ENCODE results near the gene ACSF2. TPM values are rescaled to one million over a fixed set of nuclear protein-coding genes. Genes with fewer than 3 reads are reported as not detected.

The ACSF2 gene
- total and polyA plus RNA-seq, 2 of the 13 experiments (the other 11 are each of a cell fraction or from before 2014, with no cell fraction given), result 87.3 to 109 TPM

- TF ChIP-seq ZNF687 (CRISPR knock-in tag; IDR thresholded peaks at IDR 0.05) (no peak), BRCA1 (CRISPR knock-in tag; IDR thresholded peaks at IDR 0.05) (no peak), SKI (IDR thresholded peaks at IDR 0.05; ENCODE audit: partially characterized antibody) (peak; percentile 14), RXRA (CRISPR knock-in tag; IDR thresholded peaks at IDR 0.05) (no peak), ETV5 (CRISPR knock-in tag; IDR thresholded peaks at IDR 0.05; ENCODE audit: borderline replicate concordance) (no peak), HMGA1 (CRISPR knock-in tag; conservative IDR thresholded peaks at IDR 0.05) (no peak), IKZF1 (IDR thresholded peaks at IDR 0.05) (no peak), NBN (conservative IDR thresholded peaks at IDR 0.05) (no peak), ZNF7 (CRISPR knock-in tag; IDR thresholded peaks at IDR 0.05) (peak; percentile 47; the same call in 1 of the 2 replicates), HOXA9 (CRISPR knock-in tag; IDR thresholded peaks at IDR 0.05; ENCODE audit: borderline replicate concordance) (no peak), TOPORS (CRISPR knock-in tag; IDR thresholded peaks at IDR 0.05) (no peak), GATAD2A (CRISPR knock-in tag; IDR thresholded peaks at IDR 0.05) (peak; percentile 84), ZSCAN30 (CRISPR knock-in tag; IDR thresholded peaks at IDR 0.05) (no peak), FOXP1 (IDR thresholded peaks at IDR 0.05) (no peak), FOXP1 (CRISPR knock-in tag; IDR thresholded peaks at IDR 0.05) (peak; percentile 78), KDM6A (CRISPR knock-in tag; IDR thresholded peaks at IDR 0.05; ENCODE audit: low read depth) (0 out of 2 replicates have a peak, but pooled peaks have one; percentile 31), ZNF20 (CRISPR knock-in tag; IDR thresholded peaks at IDR 0.05) (no peak), HDAC1 (CRISPR knock-in tag; IDR thresholded peaks at IDR 0.05) (peak; percentile 46; the same call in 1 of the 2 replicates), ZNF207 (IDR thresholded peaks at IDR 0.05; ENCODE audit: borderline replicate concordance) (no peak), ZNF644 (CRISPR knock-in tag; IDR thresholded peaks at IDR 0.05; ENCODE audit: low read depth) (0 out of 2 replicates have a peak, but pooled peaks have one; percentile 41), DBP (CRISPR knock-in tag; IDR thresholded peaks at IDR 0.05; ENCODE audit: not compliant biosample characterization) (no peak), TFAP4 (IDR thresholded peaks at IDR 0.05; ENCODE audit: borderline replicate concordance, low read depth) (no peak), GPBP1L1 (CRISPR knock-in tag; IDR thresholded peaks at IDR 0.05) (no peak), FOXO1 (CRISPR knock-in tag; IDR thresholded peaks at IDR 0.05) (peak; percentile 18; the same call in 1 of the 2 replicates), ELF3 (CRISPR knock-in tag; IDR thresholded peaks at IDR 0.05) (peak; percentile 71), FOXK1 (CRISPR knock-in tag; IDR thresholded peaks at IDR 0.05; ENCODE audit: borderline replicate concordance, low read depth) (peak; percentile 44; the same call in 1 of the 2 replicates), FOXA1 (IDR thresholded peaks at IDR 0.05) (no peak), FOXA1 (CRISPR knock-in tag; IDR thresholded peaks at IDR 0.05) (peak; percentile 66; the same call in 1 of the 2 replicates), ZNF660 (CRISPR knock-in tag; IDR thresholded peaks at IDR 0.05; ENCODE audit: borderline replicate concordance, low read depth) (no peak)
These were observed 3.3 kb upstream of the ACSF2 start (continued) for GRCh38 chr17:50422738-50423137.

Data from HepG2 (cell line).